GM08714 (cell line): ENCODE measurements around the gene SLC15A3.

Experiments
- H3K4me3 ChIP-seq: fragments of 200-500 bp; sonication (Bioruptor generic); 2 replicates; pipeline ENCODE4 v1.5.1; 2014; ENCODE audit warnings: mild to moderate bottlenecking, low read length, inconsistent platforms
- ZNF274 ChIP-seq: IDR thresholded peaks from 2 replicates; pipeline ENCODE4 v1.6.1; 2012; ENCODE audit warnings: mild to moderate bottlenecking, low read depth, low read length

Gene SLC15A3

DNA sequence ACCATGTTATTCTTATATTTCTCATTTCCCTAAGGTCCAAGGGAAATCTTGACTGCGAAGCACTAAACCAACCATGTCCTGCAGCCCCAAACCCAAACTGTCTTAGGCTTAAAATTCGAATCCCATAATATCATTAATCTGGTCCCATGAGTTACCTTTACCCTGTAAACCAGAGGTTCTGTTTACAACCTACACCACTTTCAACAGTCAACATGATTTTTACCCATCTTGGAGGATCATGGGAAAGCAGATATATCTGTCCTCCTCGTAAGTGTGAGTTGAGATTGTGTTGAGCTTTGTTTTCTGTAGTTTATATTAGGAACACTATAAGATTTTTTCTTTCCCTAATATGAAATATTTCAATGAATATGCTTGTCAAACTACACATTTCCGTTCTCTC lies 52.0 kb downstream of the SLC15A3 start:
- H3K4me3 ChIP-seq = no peak overlapping the region
- no peak for TF ChIP-seq ZNF274

DNA sequence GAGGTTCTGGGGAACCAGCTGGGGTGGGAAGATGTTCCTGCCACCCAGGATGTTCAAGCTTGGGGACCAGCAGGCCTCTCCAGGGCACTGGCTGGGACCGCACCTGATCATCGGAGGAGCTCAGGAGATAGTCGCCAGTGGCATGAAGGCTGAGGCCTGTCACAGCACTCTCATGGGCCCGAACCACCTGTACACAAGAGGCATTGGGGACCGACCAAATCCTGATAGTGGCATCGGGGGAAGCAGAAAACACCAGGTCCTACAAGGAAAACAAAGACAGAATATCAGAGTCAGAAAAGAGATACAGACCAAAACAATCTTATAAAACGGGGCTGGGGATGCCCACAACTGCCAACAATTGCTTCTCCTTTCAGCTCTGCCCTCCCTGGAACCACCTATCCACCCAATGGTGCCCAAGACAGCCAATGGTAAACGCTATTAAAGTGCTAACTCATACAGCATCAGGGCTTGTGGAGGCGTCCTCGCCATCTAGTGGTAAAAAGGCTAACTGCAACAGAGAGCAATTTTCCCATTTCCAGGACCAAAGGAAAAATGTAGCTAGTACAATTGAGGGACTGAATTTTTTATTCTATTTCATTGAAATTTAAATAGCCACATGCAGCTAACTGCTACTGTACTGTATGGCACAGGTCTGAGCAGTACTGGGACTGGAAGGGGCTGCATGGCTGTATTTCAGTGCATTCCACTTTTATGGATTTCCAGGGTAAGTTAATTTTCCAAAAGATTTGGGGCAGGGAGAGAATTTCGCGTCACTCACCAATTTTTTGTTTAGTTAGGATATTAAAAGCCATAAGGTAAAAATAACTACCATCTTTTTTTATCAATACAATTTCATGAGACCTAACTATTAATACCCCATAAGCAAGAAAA lies 52.7 kb downstream of the SLC15A3 start:
- TF ChIP-seq ZNF274 = no peak
- no peak overlapping the region for H3K4me3 ChIP-seq

DNA sequence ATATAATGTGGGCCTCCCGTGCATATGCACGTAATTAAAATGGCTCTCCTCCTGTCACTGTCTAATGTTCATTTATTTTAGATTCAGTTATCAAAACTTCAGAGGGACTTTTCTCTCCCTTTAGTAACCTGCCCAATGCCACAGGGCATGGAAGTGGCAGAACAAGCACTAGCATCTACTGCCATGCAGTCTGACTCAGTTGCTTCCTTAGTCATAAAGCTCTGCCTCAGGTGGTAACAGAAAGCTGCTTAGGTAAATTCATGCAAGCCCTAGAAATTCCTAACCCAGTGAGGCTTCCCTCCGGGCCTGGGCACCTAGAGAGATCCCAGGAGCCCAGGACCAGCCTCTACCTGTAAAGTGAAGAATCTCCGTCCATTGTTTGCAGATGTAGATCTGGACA lies 54.5 kb downstream of the SLC15A3 start:
- no peak for TF ChIP-seq ZNF274
- H3K4me3 ChIP-seq = no peak overlapping the region

DNA sequence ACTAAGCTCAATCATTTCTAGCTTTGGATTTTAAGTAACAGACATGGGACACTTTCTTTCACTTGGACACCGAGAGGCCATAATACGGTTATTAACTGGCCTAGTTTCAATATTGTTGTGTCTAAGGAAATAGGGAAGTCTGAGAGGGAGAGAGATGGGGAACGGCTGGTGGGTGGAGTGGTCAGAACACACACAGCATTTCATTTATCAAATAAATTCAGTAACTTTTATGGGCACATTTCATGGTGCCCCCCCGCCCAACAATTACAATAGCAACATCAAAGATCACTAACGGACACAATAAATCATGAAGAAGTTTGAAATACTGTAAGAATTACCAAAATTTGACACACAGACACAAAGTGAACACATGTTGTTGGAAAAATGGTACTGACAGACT lies 56.3 kb downstream of the SLC15A3 start:
- H3K4me3 ChIP-seq = no peak overlapping the region
- TF ChIP-seq ZNF274 = no peak

DNA sequence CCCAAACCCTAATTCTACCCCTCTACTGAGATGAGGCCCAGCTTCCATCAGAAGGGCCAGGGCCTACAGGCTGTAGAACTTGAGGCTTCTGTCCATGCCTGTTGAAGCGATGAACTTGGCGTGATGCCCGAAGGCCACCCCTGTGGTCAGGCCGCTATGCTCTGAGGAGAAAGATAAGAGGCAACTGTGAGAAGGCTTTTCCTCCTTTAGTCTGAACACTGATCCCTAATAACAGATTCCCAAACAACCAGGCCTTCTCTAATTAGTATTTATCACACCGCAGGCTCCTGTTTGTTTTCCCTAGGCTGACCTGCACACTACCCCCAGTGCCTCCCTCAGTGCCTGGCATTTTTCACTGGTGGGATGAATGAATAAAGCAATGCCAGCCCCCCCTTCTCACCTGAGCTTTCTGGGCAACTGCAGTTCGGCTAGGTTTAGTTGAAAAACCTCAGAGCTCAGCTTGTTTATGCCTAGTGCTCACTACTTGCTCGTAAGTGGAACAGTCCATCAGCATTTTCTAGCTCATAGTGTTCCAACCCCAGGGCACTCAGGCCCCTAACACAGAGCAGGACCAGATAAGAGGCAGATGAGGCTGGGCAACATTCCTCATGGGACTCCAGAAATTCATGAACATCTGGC lies 60.8 kb downstream of the SLC15A3 start:
- no peak overlapping the region for H3K4me3 ChIP-seq
- TF ChIP-seq ZNF274 = no peak

DNA sequence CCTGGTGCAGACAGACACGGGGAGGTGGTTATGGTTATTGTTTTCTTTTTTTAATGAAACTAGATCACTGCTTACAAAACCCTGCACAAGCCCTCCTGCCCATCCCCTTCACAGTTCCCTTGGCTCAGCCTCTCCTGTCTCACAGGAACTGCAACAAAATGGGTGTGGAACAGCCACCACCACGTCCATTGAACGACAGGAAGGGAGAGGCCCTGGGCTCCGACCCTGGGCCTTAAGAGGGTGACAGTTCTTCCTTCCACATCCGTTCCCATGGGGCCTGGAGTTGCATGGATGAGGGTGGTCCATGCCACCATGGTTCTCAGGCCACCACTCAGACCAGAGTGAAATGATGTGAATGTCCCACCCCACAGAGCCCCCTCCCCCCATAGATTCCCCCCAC lies 61.3 kb downstream of the SLC15A3 start:
- H3K4me3 ChIP-seq = no peak overlapping the region
- no peak for TF ChIP-seq ZNF274

DNA sequence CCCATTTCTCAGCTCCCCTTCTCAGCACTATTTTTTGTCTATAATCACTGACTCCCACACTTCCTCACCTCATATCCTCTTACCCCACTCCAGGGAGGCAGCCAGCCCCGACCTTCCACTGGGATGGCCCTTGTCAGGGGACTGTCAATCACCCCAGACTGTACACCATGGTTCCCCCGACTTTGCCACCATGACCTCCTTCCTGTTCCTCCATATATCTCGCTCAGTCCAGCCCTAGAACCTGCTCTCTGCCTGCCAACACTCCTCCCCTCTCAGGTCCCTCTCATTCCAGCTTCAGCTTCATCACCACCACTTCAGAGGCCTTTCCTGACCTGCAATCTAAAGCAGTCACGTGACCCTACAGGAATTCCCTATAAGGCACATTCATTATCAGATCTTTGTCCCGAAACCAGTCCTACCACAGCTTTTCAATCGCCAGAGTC lies 62.1 kb downstream of the SLC15A3 start:
- no peak overlapping the region for H3K4me3 ChIP-seq
- no peak for TF ChIP-seq ZNF274

DNA sequence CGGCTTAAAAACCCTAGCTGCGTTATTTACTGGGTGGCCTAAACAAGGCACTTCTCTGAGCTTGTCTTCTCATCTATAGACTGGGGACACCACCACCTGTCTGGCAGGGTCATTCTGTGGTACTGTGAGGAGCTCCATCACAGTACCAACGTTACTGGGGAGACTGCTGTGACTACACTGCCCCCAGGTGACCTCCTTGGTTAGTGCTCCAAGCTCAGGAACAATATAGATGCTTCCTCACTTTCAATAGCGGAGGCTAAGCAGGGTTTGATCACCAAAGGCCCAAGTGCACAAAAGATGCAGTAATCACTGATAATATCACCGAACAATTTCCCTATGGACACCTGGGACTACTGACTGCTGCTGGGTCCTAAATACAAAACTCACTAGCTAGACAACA lies 64.4 kb downstream of the SLC15A3 start:
- H3K4me3 ChIP-seq = no peak overlapping the region
- no peak for TF ChIP-seq ZNF274
